K562 (cell line): ENCODE measurements around the gene EIF4E3. TPM values are rescaled to one million over a fixed set of nuclear protein-coding genes. Genes with fewer than 3 reads are reported as not detected.

ENCODE experiments used
- ATAC-seq: fragments of 200-7000 bp; cut with Tn5 transposase; 3 replicates; pipeline ENCODE4 v1.9.1; 2020; ENCODE audit warnings: moderate library complexity
- BruUV-seq: library from RNA; stranded (reverse); fragments of 400-500 nt; replicated peaks from 2 replicates; lab custom pipeline; 2021; lab: Mats Ljungman, UMichigan
- CTCF ChIA-PET: fragments of 300-600 bp; formaldehyde crosslinking; extraction: SDS; loops from one replicate; lab custom pipeline; 2021; ENCODE audit warnings: low intra/inter-chr PET ratio; lab: Yijun Ruan, JAX
- POLR2A ChIA-PET: fragments of 300-600, 350-650 bp; sonication (Branson Sonifier 250); formaldehyde crosslinking; extraction: SDS; loops from one replicate; lab custom pipeline; 2021; ENCODE audit warnings: antibody characterized with exemption, inconsistent platforms; lab: Yijun Ruan, JAX
- DNase-seq, 4 experiments: peaks; one replicate each; pipeline versions ENCODE4 v3.0.0 to v3.0.0-alpha.2; 2011 to 2018; ENCODE audit warnings: low spot score in 3 of 4, mixed read lengths in 3 of 4; ENCODE audit errors: extremely low read depth in 1 of 4
- FAIRE-seq: peaks from 2 replicates; lab custom pipeline; 2011; peaks lifted over from hg19 to GRCh38; lab: Jason Lieb, UNC
- H2AFZ ChIP-seq: 2 replicates; pipeline ENCODE4 v1.6.0; 2011; ENCODE audit warnings: low read depth, low read length, control low read depth, inconsistent platforms
- H3K27ac ChIP-seq: fragments of 200-600 bp; 3 replicates; pipeline ENCODE4 v1.8.0; 2011; ENCODE audit warnings: low read depth, mild to moderate bottlenecking, control low read depth, inconsistent platforms, low read length, moderate library complexity, mixed read lengths; ENCODE audit errors: extremely low read depth
- H3K27me3 ChIP-seq, 2 experiments: fragments of 300-600 bp in 1 of 2; 2 replicates in 1 of 2; 3 replicates in 1 of 2; pipeline versions ENCODE4 v1.6.0 to v1.8.0; 2011; ENCODE audit warnings: inconsistent platforms in 2 of 2, low read length in 2 of 2, mild to moderate bottlenecking in 1 of 2, mixed read lengths in 1 of 2, moderate library complexity in 1 of 2; ENCODE audit not compliant: control insufficient read depth in 2 of 2, insufficient read depth in 2 of 2
- H3K36me3 ChIP-seq: fragments of 300-600 bp; 3 replicates; pipeline ENCODE4 v1.8.0; 2011; ENCODE audit warnings: mild to moderate bottlenecking, low read length, inconsistent platforms; ENCODE audit not compliant: control insufficient read depth, insufficient read depth
- H3K4me1 ChIP-seq, 2 experiments: fragments of 200-600 bp in 1 of 2; replicated peaks in 1 of 2; 2 replicates in 1 of 2; 3 replicates in 1 of 2; pipeline versions ENCODE4 v1.5.1 to v1.8.0; 2011; ENCODE audit warnings: inconsistent platforms in 2 of 2, low read length in 2 of 2, mild to moderate bottlenecking in 1 of 2, mixed read lengths in 1 of 2, moderate library complexity in 1 of 2; ENCODE audit not compliant: control insufficient read depth in 2 of 2, insufficient read depth in 2 of 2
- H3K4me2 ChIP-seq: 2 replicates; pipeline ENCODE4 v1.6.1; 2011; ENCODE audit warnings: low read length, control low read depth, inconsistent platforms, mixed read lengths; ENCODE audit not compliant: insufficient read depth
- H3K4me3 ChIP-seq: fragments of 200-600 bp; sonication (generic), shearing (Covaris generic); 2 replicates; pipeline ENCODE4 v1.5.1; 2016; ENCODE audit warnings: control low read depth, inconsistent platforms
- H3K79me2 ChIP-seq: fragments of 200-600 bp; 3 replicates; pipeline ENCODE4 v1.8.0; 2011; ENCODE audit warnings: low read length, inconsistent platforms; ENCODE audit not compliant: control insufficient read depth, insufficient read depth
- H3K9ac ChIP-seq, 2 experiments: 2 replicates each; pipeline versions ENCODE4 v1.6.0 to v1.6.1; 2011; ENCODE audit warnings: low read depth in 2 of 2, low read length in 2 of 2, control low read depth in 1 of 2, inconsistent platforms in 1 of 2, mild to moderate bottlenecking in 1 of 2, mixed read lengths in 1 of 2; ENCODE audit not compliant: insufficient read depth in 1 of 2
- H3K9me1 ChIP-seq: one replicate; pipeline ENCODE4 v1.6.0; 2011; ENCODE audit warnings: inconsistent platforms, mild to moderate bottlenecking, low read length, moderate library complexity; ENCODE audit not compliant: control insufficient read depth, insufficient read depth
- H3K9me3 ChIP-seq: replicated peaks from 2 replicates; pipeline ENCODE4 v1.5.1; 2011; ENCODE audit warnings: low read depth, low read length, inconsistent platforms; ENCODE audit not compliant: control insufficient read depth, insufficient read depth
- H4K20me1 ChIP-seq: replicated peaks from 2 replicates; pipeline ENCODE4 v1.6.1; 2011; ENCODE audit warnings: low read length, inconsistent platforms, mixed read lengths; ENCODE audit not compliant: control insufficient read depth, insufficient read depth
- PYGO2 ChIP-seq: fragments of 450-650 bp; IDR thresholded peaks from 2 replicates; pipeline ENCODE4 v1.6.1; 2016; ENCODE audit warnings: mild to moderate bottlenecking, missing genetic modification characterization, moderate library complexity, missing compliant biosample characterization
- SNIP1 ChIP-seq: fragments of 450-650 bp; IDR thresholded peaks from 2 replicates; pipeline ENCODE4 v1.7.1; 2017; ENCODE audit warnings: low read depth, mild to moderate bottlenecking
- TBP ChIP-seq: optimal IDR thresholded peaks from 2 replicates; pipeline ENCODE3; 2011; ENCODE audit warnings: low read depth, low read length, improper control_type of control experiment
- ZNF766 ChIP-seq: fragments of 200-800 bp; sonication (Bioruptor generic); conservative IDR thresholded peaks from 2 replicates; pipeline ENCODE4 v1.6.1; 2016; ENCODE audit warnings: missing genetic modification characterization, missing compliant biosample characterization
- WGBS: fragments of 100-300 bp; shearing (Covaris generic); methylation state at CpG from one replicate; pipeline ENCODE4 v1.1.6; 2016; ENCODE audit warnings: low coverage, mixed read lengths; ENCODE audit not compliant: insufficient coverage; ENCODE audit errors: missing lambda C conversion rate; 5-methylcytosine and 5-hydroxymethylcytosine counted together
- in situ Hi-C: fragments of 300-500 bp; cut with MboI; formaldehyde crosslinking; loops from 4 replicates; pipeline ENCODE4 v1.15.0; 2018; ENCODE audit warnings: inconsistent platforms, mixed read lengths
- intact Hi-C: fragments of 100-400 bp; cut with micrococcal nuclease; formaldehyde crosslinking; loops from 2 replicates; pipeline ENCODE4 v1.14.2; 2022
- polyA plus RNA-seq, 8 experiments: library from polyadenylated mRNA; depleted of rRNA in 4 of 8; stranded (reverse) in 5 of 8; unstranded in 3 of 8; fragments of >200 nt; fragmentation: Nextera tagmentation in 2 of 8; fragmentation: Illumina TruSeq in 1 of 8; extraction: Ambion mirVana in 2 of 8; extraction: Trizol in 1 of 8; gene quantifications; 2 replicates each; pipeline versions ENCODE4 v1.2.1 to v1.2.3, GENCODE V29; 2011 to 2014; ENCODE audit warnings: inconsistent platforms in 1 of 8, missing spikeins in 1 of 8
- total RNA-seq, 7 experiments: library from RNA; depleted of rRNA in 6 of 7; stranded (reverse); fragments of >200 nt in 6 of 7; fragmentation: Illumina TruSeq in 2 of 7; extraction: Trizol in 2 of 7; gene quantifications; 2 replicates each; pipeline versions ENCODE4 v1.2.1 to v1.2.3, GENCODE V29; 2011 to 2021; ENCODE audit warnings: low replicate concordance in 1 of 7
- TF ChIP-seq, protein P1 (sequence below): fragments of 450-650 bp; IDR thresholded peaks from 2 replicates; pipeline ENCODE4 v1.7.1; 2018; ENCODE audit warnings: mild to moderate bottlenecking, low read depth; ENCODE audit not compliant: partially characterized antibody

Gene EIF4E3
- total and polyA plus RNA-seq, 9 of the 15 experiments (the other 6 are each of a cell fraction or from before 2014, with no cell fraction given), result 0.18 to 2.5 (median 1.1) TPM

GRCh38 chr3:71649757-71650156 is 75.4 kb downstream of the EIF4E3 start:
- H3K79me2 ChIP-seq, result no peaks in the 10 kb centered on the region
- no TSS peak for BruUV-seq
- no peak for ATAC-seq
- H3K36me3 ChIP-seq, result no peaks in the 10 kb centered on the region
- no peaks in the 10 kb centered on the region for H3K9me3 ChIP-seq
- no peak overlapping the region for H3K4me2 ChIP-seq
- CTCF ChIA-PET, result no interaction called here
- in situ Hi-C loops, result loop anchor here (10.0 to 25.0 kb wide), 2 partner anchors 1105 to 1587 kb away; no protein-coding TSS in a partner anchor
- H3K9me1 ChIP-seq, result no peaks in the 10 kb centered on the region
- no peak for TF ChIP-seq ZNF766 (CRISPR knock-in tag)
- TF ChIP-seq, protein P1, sequence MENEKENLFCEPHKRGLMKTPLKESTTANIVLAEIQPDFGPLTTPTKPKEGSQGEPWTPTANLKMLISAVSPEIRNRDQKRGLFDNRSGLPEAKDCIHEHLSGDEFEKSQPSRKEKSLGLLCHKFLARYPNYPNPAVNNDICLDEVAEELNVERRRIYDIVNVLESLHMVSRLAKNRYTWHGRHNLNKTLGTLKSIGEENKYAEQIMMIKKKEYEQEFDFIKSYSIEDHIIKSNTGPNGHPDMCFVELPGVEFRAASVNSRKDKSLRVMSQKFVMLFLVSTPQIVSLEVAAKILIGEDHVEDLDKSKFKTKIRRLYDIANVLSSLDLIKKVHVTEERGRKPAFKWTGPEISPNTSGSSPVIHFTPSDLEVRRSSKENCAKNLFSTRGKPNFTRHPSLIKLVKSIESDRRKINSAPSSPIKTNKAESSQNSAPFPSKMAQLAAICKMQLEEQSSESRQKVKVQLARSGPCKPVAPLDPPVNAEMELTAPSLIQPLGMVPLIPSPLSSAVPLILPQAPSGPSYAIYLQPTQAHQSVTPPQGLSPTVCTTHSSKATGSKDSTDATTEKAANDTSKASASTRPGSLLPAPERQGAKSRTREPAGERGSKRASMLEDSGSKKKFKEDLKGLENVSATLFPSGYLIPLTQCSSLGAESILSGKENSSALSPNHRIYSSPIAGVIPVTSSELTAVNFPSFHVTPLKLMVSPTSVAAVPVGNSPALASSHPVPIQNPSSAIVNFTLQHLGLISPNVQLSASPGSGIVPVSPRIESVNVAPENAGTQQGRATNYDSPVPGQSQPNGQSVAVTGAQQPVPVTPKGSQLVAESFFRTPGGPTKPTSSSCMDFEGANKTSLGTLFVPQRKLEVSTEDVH, result no peak
- no peak for TF ChIP-seq SNIP1
- no peak for TF ChIP-seq TBP
- TF ChIP-seq PYGO2 (tag), result no peak
- TF ChIP-seq, all 486 proteins: peak for 0
- no peaks in the 10 kb centered on the region; a peak in 2 of 5 replicates for H3K27me3 ChIP-seq
- H3K9ac ChIP-seq, result no peak overlapping the region
- WGBS, result 15% methylated on average over 6 of the region's 6 CpGs
- DNase-seq (no peak), FAIRE-seq (no peak)
- intact Hi-C loops, result loop anchor here (5.0 to 10.0 kb wide), 2 partner anchors 135 to 1117 kb away; no protein-coding TSS in a partner anchor
- POLR2A ChIA-PET, result interaction anchor here (0.6 kb wide), 1 partner anchor 1342 kb away, joined by 3 read pairs; no protein-coding TSS in a partner anchor
- no peaks in the 10 kb centered on the region for H4K20me1 ChIP-seq
- no peak overlapping the region for H3K27ac ChIP-seq
- no peak overlapping the region for H3K4me3 ChIP-seq
- H2AFZ ChIP-seq, result no peak overlapping the region
- H3K4me1 ChIP-seq, result no peaks in the 10 kb centered on the region; a peak in 1 of 5 replicates
